DOHH2 (cell line): Measurements from ENCODE around the gene RAB23.

Experiments used
- H3F3A ChIP-seq: fragments of 200-600 bp; sonication (generic), shearing (Covaris generic); 2 replicates; pipeline ENCODE4 v1.6.0; 2016; ENCODE audit warnings: antibody characterized with exemption, mild to moderate bottlenecking; ENCODE audit not compliant: control insufficient read depth, insufficient read depth
- H3K27ac ChIP-seq: fragments of 200-600 bp; sonication (generic); 2 replicates; pipeline ENCODE4 v1.5.1; 2014; ENCODE audit warnings: low read depth, mild to moderate bottlenecking, low read length, moderate library complexity
- H3K27me3 ChIP-seq: fragments of 200-600 bp; sonication (generic); 2 replicates; pipeline ENCODE4 v1.6.1; 2014; ENCODE audit warnings: mild to moderate bottlenecking, low read length, mixed read lengths; ENCODE audit not compliant: control insufficient read depth
- H3K36me3 ChIP-seq: fragments of 200-600 bp; sonication (generic); 2 replicates; pipeline ENCODE4 v1.6.1; 2014; ENCODE audit warnings: mild to moderate bottlenecking, low read length, moderate library complexity, mixed read lengths; ENCODE audit not compliant: control insufficient read depth
- H3K4me1 ChIP-seq: fragments of 200-600 bp; sonication (generic); 2 replicates; pipeline ENCODE4 v1.6.1; 2014; ENCODE audit warnings: mild to moderate bottlenecking, low read length, mixed read lengths; ENCODE audit not compliant: control insufficient read depth
- H3K4me2 ChIP-seq: fragments of 200-600 bp; sonication (generic); 2 replicates; pipeline ENCODE4 v1.6.0; 2014; ENCODE audit warnings: mild to moderate bottlenecking, low read length, moderate library complexity
- H3K4me3 ChIP-seq: fragments of 200-600 bp; sonication (generic); 2 replicates; pipeline ENCODE4 v1.5.1; 2014; ENCODE audit warnings: mild to moderate bottlenecking, low read length, mixed read lengths
- H3K79me2 ChIP-seq: fragments of 200-600 bp; sonication (generic); 2 replicates; pipeline ENCODE4 v1.6.1; 2014; ENCODE audit warnings: mild to moderate bottlenecking, low read length, mixed read lengths; ENCODE audit not compliant: control insufficient read depth
- H3K9me2 ChIP-seq: fragments of 200-600 bp; sonication (generic); replicated peaks from 2 replicates; pipeline ENCODE4 v1.6.1; 2014; ENCODE audit warnings: mild to moderate bottlenecking, low read length, mixed read lengths; ENCODE audit not compliant: control insufficient read depth
- H3K9me3 ChIP-seq: fragments of 200-600 bp; sonication (generic); 2 replicates; pipeline ENCODE4 v1.6.1; 2014; ENCODE audit warnings: antibody characterized with exemption, low read length, mixed read lengths; ENCODE audit not compliant: control insufficient read depth, insufficient read depth
- H4K20me1 ChIP-seq: fragments of 200-600 bp; sonication (generic); 2 replicates; pipeline ENCODE4 v1.6.0; 2014; ENCODE audit warnings: low read depth, mild to moderate bottlenecking, antibody characterized with exemption, low read length, moderate library complexity; ENCODE audit not compliant: control insufficient read depth, insufficient read depth
- EZH2phosphoT487 ChIP-seq: fragments of 200-600 bp; sonication (generic); IDR thresholded peaks from 2 replicates; pipeline ENCODE4 v1.6.1; 2017; ENCODE audit warnings: borderline replicate concordance, mild to moderate bottlenecking, antibody characterized with exemption, low read length, moderate library complexity, mixed read lengths
- TF ChIP-seq, protein P1 (sequence below): fragments of 200-600 bp; sonication (generic); IDR thresholded peaks from one replicate; pipeline ENCODE4 v1.5.1; 2014; ENCODE audit warnings: antibody characterized with exemption, mild to moderate bottlenecking, low read depth, low read length; ENCODE audit not compliant: poor library complexity, severe bottlenecking

The RAB23 gene

GRCh38 chr6:57256541-57256940, 34.4 kb upstream of the RAB23 start:
- H3K36me3 ChIP-seq: no peaks in the 10 kb centered on the region
- no peak overlapping the region for H3K4me2 ChIP-seq
- no peaks in the 10 kb centered on the region for H3K79me2 ChIP-seq
- H3K9me3 ChIP-seq: no peaks in the 10 kb centered on the region
- H4K20me1 ChIP-seq: no peaks in the 10 kb centered on the region
- no peak overlapping the region for H3K4me3 ChIP-seq
- no peaks in the 10 kb centered on the region for H3K9me2 ChIP-seq
- H3F3A ChIP-seq: no peaks in the 10 kb centered on the region
- TF ChIP-seq EZH2phosphoT487: no peak
- TF ChIP-seq, protein P1, sequence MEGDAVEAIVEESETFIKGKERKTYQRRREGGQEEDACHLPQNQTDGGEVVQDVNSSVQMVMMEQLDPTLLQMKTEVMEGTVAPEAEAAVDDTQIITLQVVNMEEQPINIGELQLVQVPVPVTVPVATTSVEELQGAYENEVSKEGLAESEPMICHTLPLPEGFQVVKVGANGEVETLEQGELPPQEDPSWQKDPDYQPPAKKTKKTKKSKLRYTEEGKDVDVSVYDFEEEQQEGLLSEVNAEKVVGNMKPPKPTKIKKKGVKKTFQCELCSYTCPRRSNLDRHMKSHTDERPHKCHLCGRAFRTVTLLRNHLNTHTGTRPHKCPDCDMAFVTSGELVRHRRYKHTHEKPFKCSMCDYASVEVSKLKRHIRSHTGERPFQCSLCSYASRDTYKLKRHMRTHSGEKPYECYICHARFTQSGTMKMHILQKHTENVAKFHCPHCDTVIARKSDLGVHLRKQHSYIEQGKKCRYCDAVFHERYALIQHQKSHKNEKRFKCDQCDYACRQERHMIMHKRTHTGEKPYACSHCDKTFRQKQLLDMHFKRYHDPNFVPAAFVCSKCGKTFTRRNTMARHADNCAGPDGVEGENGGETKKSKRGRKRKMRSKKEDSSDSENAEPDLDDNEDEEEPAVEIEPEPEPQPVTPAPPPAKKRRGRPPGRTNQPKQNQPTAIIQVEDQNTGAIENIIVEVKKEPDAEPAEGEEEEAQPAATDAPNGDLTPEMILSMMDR: no peak
- no peaks in the 10 kb centered on the region for H3K4me1 ChIP-seq
- no peak overlapping the region for H3K27ac ChIP-seq
- no peaks in the 10 kb centered on the region for H3K27me3 ChIP-seq

DNA sequence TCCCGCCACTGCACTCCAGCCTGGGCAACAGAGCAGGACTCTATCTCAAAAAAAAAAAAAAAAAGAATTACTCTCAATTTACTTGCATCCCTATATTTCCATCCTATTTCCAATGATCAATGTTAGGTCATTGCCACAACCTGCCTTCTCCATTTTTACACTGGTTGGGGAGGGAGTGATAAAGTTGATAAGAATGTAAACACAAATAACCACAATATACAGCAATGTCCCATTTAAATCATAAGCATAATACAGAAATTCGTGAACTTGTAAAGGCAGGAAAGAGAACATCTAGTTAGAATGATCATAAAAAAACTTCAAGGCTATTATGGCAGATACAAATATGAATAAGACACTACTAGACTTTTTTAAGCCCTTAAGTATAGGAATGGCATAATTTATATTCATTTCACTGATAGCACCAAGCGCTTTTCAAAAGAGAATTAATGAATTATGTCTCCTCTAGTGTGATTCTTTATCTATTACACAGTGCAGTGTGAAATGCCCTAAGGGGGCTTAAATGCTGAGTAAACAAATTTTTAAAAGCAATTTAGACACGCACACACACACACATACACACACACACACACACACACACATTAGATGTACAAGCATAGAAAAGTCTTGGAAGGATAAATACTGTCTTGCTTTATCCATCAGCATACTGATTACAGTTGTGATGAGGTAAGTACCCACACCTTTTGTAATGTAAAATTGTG, 33.5 kb upstream of the RAB23 start:
- Histone ChIP-seq H3F3A (no peaks in the 10 kb centered on the region), H3K27ac (no peak overlapping the region), H3K36me3 (no peaks in the 10 kb centered on the region), H3K27me3 (no peaks in the 10 kb centered on the region), H3K4me3 (no peak overlapping the region), H4K20me1 (no peaks in the 10 kb centered on the region), H3K4me1 (no peaks in the 10 kb centered on the region), H3K4me2 (no peak overlapping the region), H3K9me2 (no peaks in the 10 kb centered on the region), H3K9me3 (no peaks in the 10 kb centered on the region), H3K79me2 (no peaks in the 10 kb centered on the region)
- no peak for TF ChIP-seq EZH2phosphoT487
- TF ChIP-seq, protein P1: no peak

DNA sequence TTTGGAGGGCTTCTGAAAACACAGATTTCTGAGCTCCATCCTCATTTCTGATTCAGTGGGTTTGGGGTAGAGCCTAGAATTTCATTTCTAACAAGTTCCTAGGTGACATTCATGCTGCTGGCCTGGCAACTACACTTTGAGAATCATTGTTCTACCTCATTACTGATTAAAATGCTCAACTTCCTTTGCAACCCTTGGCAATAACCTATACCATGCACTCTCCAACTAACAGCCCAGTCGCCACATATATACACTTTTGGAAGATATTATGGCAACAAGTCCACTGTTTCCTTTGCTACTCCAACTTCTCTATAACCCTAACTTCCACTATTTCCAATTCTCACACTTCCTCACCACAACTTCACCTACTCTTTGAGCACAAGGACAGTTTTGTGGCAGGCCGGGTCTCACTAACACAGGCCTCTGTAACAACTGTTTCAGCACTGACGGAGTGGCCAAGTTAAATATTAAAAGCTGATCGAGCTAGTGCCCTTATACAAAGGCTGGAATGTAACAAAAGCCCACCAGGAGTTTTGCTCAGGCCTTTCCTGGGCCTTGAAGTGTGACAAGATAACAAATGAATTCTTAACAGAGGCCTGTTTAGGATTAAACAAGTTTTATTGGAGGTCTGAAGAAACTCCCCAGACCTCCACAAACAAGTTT, 32.1 kb upstream of the RAB23 start:
- Histone ChIP-seq H3F3A (no peaks in the 10 kb centered on the region), H3K79me2 (no peaks in the 10 kb centered on the region), H3K27me3 (no peaks in the 10 kb centered on the region), H3K36me3 (no peaks in the 10 kb centered on the region), H3K9me2 (no peaks in the 10 kb centered on the region), H3K4me2 (no peak overlapping the region), H3K4me1 (no peaks in the 10 kb centered on the region), H3K27ac (no peak overlapping the region), H4K20me1 (no peaks in the 10 kb centered on the region), H3K9me3 (no peaks in the 10 kb centered on the region), H3K4me3 (no peak overlapping the region)
- no peak for TF ChIP-seq EZH2phosphoT487
- TF ChIP-seq, protein P1: no peak
